NT2/D1 (cell line): Measurements from ENCODE around the gene RELB.
"Not testable (repeated sequence)": the region's sequence is repeated elsewhere in the genome, so short reads cannot be mapped to it uniquely, and the experiment has no call there.

Source experiments
- DNase-seq: peaks from one replicate; pipeline ENCODE4 v3.0.0-alpha.2; 2011; ENCODE audit warnings: low read depth, low spot score
- H3K27me3 ChIP-seq: 2 replicates; pipeline ENCODE4 v1.6.0; 2011; ENCODE audit warnings: mild to moderate bottlenecking; ENCODE audit not compliant: insufficient read length, insufficient read depth
- H3K36me3 ChIP-seq: 2 replicates; pipeline ENCODE4 v1.6.1; 2011; ENCODE audit warnings: mild to moderate bottlenecking, low read length, mixed read lengths; ENCODE audit not compliant: insufficient read depth, insufficient read length
- H3K4me1 ChIP-seq: 2 replicates; pipeline ENCODE4 v1.5.1; 2011; ENCODE audit not compliant: insufficient read depth, insufficient read length
- H3K4me3 ChIP-seq: 2 replicates; pipeline ENCODE4 v1.5.1; 2011; ENCODE audit warnings: low read depth; ENCODE audit not compliant: insufficient read length
- H3K9ac ChIP-seq: 2 replicates; pipeline ENCODE4 v1.6.0; 2011; ENCODE audit warnings: low read depth; ENCODE audit not compliant: insufficient read length
- H3K9me3 ChIP-seq: 2 replicates; pipeline ENCODE4 v1.5.1; 2011; ENCODE audit warnings: mild to moderate bottlenecking, low read length; ENCODE audit not compliant: insufficient read depth
- SUZ12 ChIP-seq: IDR thresholded peaks from 2 replicates; pipeline ENCODE4 v1.6.1; 2011; ENCODE audit not compliant: insufficient read length, insufficient read depth; ENCODE audit errors: extremely low read depth
- YY1 ChIP-seq: IDR thresholded peaks from 2 replicates; pipeline ENCODE4 v1.6.1; 2011; ENCODE audit not compliant: insufficient read length, insufficient read depth
- ZNF274 ChIP-seq: IDR thresholded peaks from 2 replicates; pipeline ENCODE4 v1.6.1; 2011; ENCODE audit warnings: mild to moderate bottlenecking, low read depth, low read length

Gene RELB

GRCh38 chr19:44959691-44960090, 41.6 kb upstream of the RELB start:
- H3K4me3 ChIP-seq, result no peak overlapping the region
- DNase-seq, result no peak
- H3K9me3 ChIP-seq, result no peaks in the 10 kb centered on the region
- H3K4me1 ChIP-seq, result peaks cover 5% of the 10 kb centered on the region
- H3K9ac ChIP-seq, result no peak overlapping the region
- H3K27me3 ChIP-seq, result no peaks in the 10 kb centered on the region
- H3K36me3 ChIP-seq, result peaks cover 40% of the 10 kb centered on the region
- TF ChIP-seq SUZ12 (no peak), ZNF274 (no peak), YY1 (no peak)

- Histone ChIP-seq H3K4me3 (no peak overlapping the region), H3K27me3 (no peaks in the 10 kb centered on the region), H3K4me1 (peaks cover 2% of the 10 kb centered on the region), H3K9ac (no peak overlapping the region), H3K36me3 (peaks cover 42% of the 10 kb centered on the region), H3K9me3 (no peaks in the 10 kb centered on the region)
- TF ChIP-seq ZNF274 (no peak), SUZ12 (no peak), YY1 (no peak)
- DNase-seq, result no peak
These were observed 40.1 kb upstream of the RELB start for GRCh38 chr19:44960906-44961728.

- no peak for DNase-seq
- peaks cover 2% of the 10 kb centered on the region for H3K4me1 ChIP-seq
- no peaks in the 10 kb centered on the region for H3K27me3 ChIP-seq
- no peak overlapping the region for H3K4me3 ChIP-seq
- no peak for TF ChIP-seq SUZ12
- no peak for TF ChIP-seq YY1
- TF ChIP-seq ZNF274, result no peak
- no peak overlapping the region for H3K9ac ChIP-seq
- peaks cover 44% of the 10 kb centered on the region for H3K36me3 ChIP-seq
- H3K9me3 ChIP-seq, result no peaks in the 10 kb centered on the region
These were observed 39.4 kb upstream of the RELB start for GRCh38 chr19:44961821-44962220.

- Histone ChIP-seq H3K9me3 (no peaks in the 10 kb centered on the region), H3K36me3 (peaks cover 22% of the 10 kb centered on the region)
- no peak for TF ChIP-seq ZNF274
- no peak for TF ChIP-seq SUZ12
- TF ChIP-seq YY1, result no peak
These were observed 33.1 kb upstream of the RELB start for GRCh38 chr19:44968118-44968517.

GRCh38 chr19:44968670-44969069, 32.6 kb upstream of the RELB start:
- Histone ChIP-seq H3K27me3 (no peaks in the 10 kb centered on the region), H3K4me3 (no peak overlapping the region), H3K9ac (no peak overlapping the region), H3K9me3 (no peaks in the 10 kb centered on the region), H3K4me1 (no peaks in the 10 kb centered on the region), H3K36me3 (peaks cover 27% of the 10 kb centered on the region)
- no peak for TF ChIP-seq YY1
- TF ChIP-seq SUZ12, result no peak
- no peak for TF ChIP-seq ZNF274
- DNase-seq, result no peak

More at GRCh38 chr19:44968118-44968517, 33.1 kb upstream of the RELB start:
- H3K4me3 ChIP-seq, result no peak overlapping the region
- no peaks in the 10 kb centered on the region for H3K4me1 ChIP-seq
- H3K27me3 ChIP-seq, result no peaks in the 10 kb centered on the region
- DNase-seq, result no peak
- no peak overlapping the region for H3K9ac ChIP-seq

- TF ChIP-seq YY1 (no peak), SUZ12 (no peak), ZNF274 (no peak)
- peaks cover 30% of the 10 kb centered on the region for H3K36me3 ChIP-seq
- H3K27me3 ChIP-seq, result no peaks in the 10 kb centered on the region
- no peaks in the 10 kb centered on the region for H3K4me1 ChIP-seq
- H3K4me3 ChIP-seq, result no peak overlapping the region
- H3K9me3 ChIP-seq, result no peaks in the 10 kb centered on the region
- no peak for DNase-seq
- no peak overlapping the region for H3K9ac ChIP-seq
These were observed 31.8 kb upstream of the RELB start for GRCh38 chr19:44969437-44969836.

GRCh38 chr19:44971451-44971850, 29.8 kb upstream of the RELB start:
- not testable (repeated sequence) for H3K4me1 ChIP-seq, DNase-seq, H3K27me3 ChIP-seq, H3K4me3 ChIP-seq, H3K9me3 ChIP-seq, H3K9ac ChIP-seq
- H3K36me3 ChIP-seq, result peaks cover 43% of the 10 kb centered on the region
